ENCODE measurements around the gene ZNF281.

DNA sequence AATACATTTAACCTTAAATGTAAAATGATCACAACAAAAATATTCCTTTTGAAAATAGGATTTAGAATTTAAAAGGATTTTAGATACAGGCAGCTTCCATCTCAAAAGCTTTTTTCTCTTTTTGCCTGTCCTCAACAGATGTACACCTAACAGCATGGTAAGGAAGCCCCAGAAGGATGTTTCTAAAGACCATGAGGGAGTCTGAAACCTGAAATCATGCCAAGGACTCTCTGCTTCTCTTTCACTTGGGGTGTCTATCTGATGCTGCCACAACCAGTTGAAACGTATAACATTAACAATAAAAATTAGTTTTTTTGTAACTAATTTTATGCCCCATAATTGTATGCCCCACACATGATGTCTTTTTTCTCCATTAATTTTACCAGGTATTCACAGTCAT is 5.4 kb upstream of the ZNF281 start:
- TF ChIP-seq, protein P1, sequence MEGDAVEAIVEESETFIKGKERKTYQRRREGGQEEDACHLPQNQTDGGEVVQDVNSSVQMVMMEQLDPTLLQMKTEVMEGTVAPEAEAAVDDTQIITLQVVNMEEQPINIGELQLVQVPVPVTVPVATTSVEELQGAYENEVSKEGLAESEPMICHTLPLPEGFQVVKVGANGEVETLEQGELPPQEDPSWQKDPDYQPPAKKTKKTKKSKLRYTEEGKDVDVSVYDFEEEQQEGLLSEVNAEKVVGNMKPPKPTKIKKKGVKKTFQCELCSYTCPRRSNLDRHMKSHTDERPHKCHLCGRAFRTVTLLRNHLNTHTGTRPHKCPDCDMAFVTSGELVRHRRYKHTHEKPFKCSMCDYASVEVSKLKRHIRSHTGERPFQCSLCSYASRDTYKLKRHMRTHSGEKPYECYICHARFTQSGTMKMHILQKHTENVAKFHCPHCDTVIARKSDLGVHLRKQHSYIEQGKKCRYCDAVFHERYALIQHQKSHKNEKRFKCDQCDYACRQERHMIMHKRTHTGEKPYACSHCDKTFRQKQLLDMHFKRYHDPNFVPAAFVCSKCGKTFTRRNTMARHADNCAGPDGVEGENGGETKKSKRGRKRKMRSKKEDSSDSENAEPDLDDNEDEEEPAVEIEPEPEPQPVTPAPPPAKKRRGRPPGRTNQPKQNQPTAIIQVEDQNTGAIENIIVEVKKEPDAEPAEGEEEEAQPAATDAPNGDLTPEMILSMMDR (IDR thresholded peaks at IDR 0.05; ENCODE audit: insufficient read depth, low read depth, low read length): no peak
- TF ChIP-seq EZH2 (IDR thresholded peaks at IDR 0.05; ENCODE audit: insufficient read depth, low read length): no peak
